RCC 7860 (cell line): Measurements from ENCODE around the gene SASH3.

Experiments used
- DNase-seq: peaks from one replicate; pipeline ENCODE4 v3.0.0-alpha.2; 2015; ENCODE audit warnings: low spot score
- FAIRE-seq: peaks from 2 replicates; lab custom pipeline; 2012; peaks lifted over from hg19 to GRCh38; lab: Jason Lieb, UNC

Gene SASH3

GRCh38 chrX:129755779-129756650, 23.7 kb upstream of the SASH3 start:
- DNase-seq: no peak
- FAIRE-seq: no peak

GRCh38 chrX:129759576-129760061, 20.1 kb upstream of the SASH3 start:
- peak; percentile 50 for DNase-seq
- FAIRE-seq: peak; percentile 85

- DNase-seq: no peak
- FAIRE-seq: no peak
Observed at GRCh38 chrX:129760155-129760554, 19.6 kb upstream of the SASH3 start.

GRCh38 chrX:129760981-129761380, 18.8 kb upstream of the SASH3 start:
- DNase-seq (no peak), FAIRE-seq (no peak)

- no peak for FAIRE-seq
Observed at GRCh38 chrX:129761596-129761995, 18.2 kb upstream of the SASH3 start.

GRCh38 chrX:129762448-129762847, 17.3 kb upstream of the SASH3 start:
- FAIRE-seq: no peak
- no peak for DNase-seq

More at GRCh38 chrX:129761596-129761995, 18.2 kb upstream of the SASH3 start:
- no peak for DNase-seq

GRCh38 chrX:129763666-129764065, 16.1 kb upstream of the SASH3 start:
- no peak for DNase-seq

GRCh38 chrX:129768186-129768585, 11.6 kb upstream of the SASH3 start:
- no peak for DNase-seq
- FAIRE-seq: no peak

More at GRCh38 chrX:129763666-129764065, 16.1 kb upstream of the SASH3 start:
- FAIRE-seq: no peak

- no peak for DNase-seq
- FAIRE-seq: no peak
Observed at GRCh38 chrX:129768586-129769466, 10.9 kb upstream of the SASH3 start.

GRCh38 chrX:129769467-129770154, 10.1 kb upstream of the SASH3 start:
- DNase-seq: no peak
- no peak for FAIRE-seq

- no peak for FAIRE-seq
- no peak for DNase-seq
Observed at GRCh38 chrX:129771266-129771995, 8.3 kb upstream of the SASH3 start.

- FAIRE-seq: no peak
- DNase-seq: no peak
Observed at GRCh38 chrX:129772796-129773431, 6.8 kb upstream of the SASH3 start.

- no peak for FAIRE-seq
- DNase-seq: no peak
Observed at GRCh38 chrX:129773649-129774458, 5.9 kb upstream of the SASH3 start.

- no peak for DNase-seq
- FAIRE-seq: no peak
Observed at GRCh38 chrX:129777218-129778030, 2.3 kb upstream of the SASH3 start.

GRCh38 chrX:129779086-129779672, 570 bp upstream of the SASH3 start:
- DNase-seq (no peak), FAIRE-seq (no peak)

GRCh38 chrX:129780441-129781105, 824 bp downstream of the SASH3 start:
- no peak for DNase-seq
- no peak for FAIRE-seq

- DNase-seq (no peak), FAIRE-seq (no peak)
Observed at GRCh38 chrX:129781134-129781672, 1.5 kb downstream of the SASH3 start.
